Measurements from ENCODE around the gene RGS8. TPM values are rescaled to one million over a fixed set of nuclear protein-coding genes. Genes with fewer than 3 reads are reported as not detected.
A peak's percentile ranks its signal among the peaks of the same experiment; 100 is the strongest.

RGS8 gene
- polyA plus RNA-seq, 1 experiment: not detected

DNA sequence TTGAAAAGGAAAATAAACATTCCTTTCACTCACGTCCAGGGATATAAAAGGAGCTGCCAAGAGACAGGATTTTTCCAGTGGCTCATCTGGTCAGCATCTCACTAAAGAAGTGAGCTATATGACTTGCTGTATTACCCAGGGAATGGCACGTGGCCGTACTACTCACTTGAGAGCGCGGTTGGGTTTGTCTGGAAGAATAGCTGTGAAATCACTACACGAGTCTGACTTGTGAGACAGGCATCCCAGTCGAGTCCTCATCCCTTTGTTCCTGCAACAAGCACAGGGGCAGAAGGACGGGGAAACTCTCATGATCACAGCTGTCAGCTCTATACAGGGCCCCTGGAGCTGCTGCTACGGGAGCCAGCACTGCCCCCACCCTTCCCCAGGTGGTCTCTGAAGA is 17.7 kb downstream of the RGS8 start:
- H3K27me3 ChIP-seq (ENCODE audit: control insufficient read depth, insufficient read depth, low read length): peaks cover 2% of the 10 kb centered on the region; the same call in 1 of the 2 replicates
- ChIA-PET POLR2A (no interaction called here), CTCF (interaction anchor here (0.8 kb wide), 1 partner anchor 16 kb away, joined by 3 read pairs; no protein-coding TSS in a partner anchor)
- no peak for TF ChIP-seq CTCF (IDR thresholded peaks at IDR 0.05; ENCODE audit: insufficient read depth, low read depth, low read length)
- H3K36me3 ChIP-seq (ENCODE audit: control insufficient read depth, insufficient read depth, low read length): no peaks in the 10 kb centered on the region
- DNase-seq (ENCODE audit: low read depth): no peak
- no peak overlapping the region for H3K4me3 ChIP-seq (ENCODE audit: low read depth, low read length)

- Histone ChIP-seq H3K27me3 (ENCODE audit: control insufficient read depth, insufficient read depth, low read length) (no peaks in the 10 kb centered on the region), H3K4me3 (ENCODE audit: low read depth, low read length) (no peak overlapping the region), H3K36me3 (ENCODE audit: control insufficient read depth, insufficient read depth, low read length) (no peaks in the 10 kb centered on the region)
- ChIA-PET POLR2A (no interaction called here), CTCF (no interaction called here)
- no peak for TF ChIP-seq CTCF (IDR thresholded peaks at IDR 0.05; ENCODE audit: insufficient read depth, low read depth, low read length)
- DNase-seq (ENCODE audit: low read depth): no peak
Measured at GRCh38 chr1:182664296-182664695, 20.1 kb downstream of the RGS8 start.

- TF ChIP-seq CTCF (IDR thresholded peaks at IDR 0.05; ENCODE audit: insufficient read depth, low read depth, low read length): no peak
- ChIA-PET CTCF (interaction anchor here (0.7 to 1.2 kb wide), 4 partner anchors 17 to 26 kb away, joined by 3 to 5 read pairs (median 3); no protein-coding TSS in a partner anchor), POLR2A (interaction anchor here (0.6 kb wide), 1 partner anchor 363 kb away, joined by 7 read pairs; no protein-coding TSS in a partner anchor)
- no peak for DNase-seq (ENCODE audit: low read depth)
- Histone ChIP-seq H3K4me3 (ENCODE audit: low read depth, low read length) (no peak overlapping the region), H3K36me3 (ENCODE audit: control insufficient read depth, insufficient read depth, low read length) (no peaks in the 10 kb centered on the region), H3K27me3 (ENCODE audit: control insufficient read depth, insufficient read depth, low read length) (no peaks in the 10 kb centered on the region)
Measured at GRCh38 chr1:182662956-182663355, 21.4 kb downstream of the RGS8 start.

DNA sequence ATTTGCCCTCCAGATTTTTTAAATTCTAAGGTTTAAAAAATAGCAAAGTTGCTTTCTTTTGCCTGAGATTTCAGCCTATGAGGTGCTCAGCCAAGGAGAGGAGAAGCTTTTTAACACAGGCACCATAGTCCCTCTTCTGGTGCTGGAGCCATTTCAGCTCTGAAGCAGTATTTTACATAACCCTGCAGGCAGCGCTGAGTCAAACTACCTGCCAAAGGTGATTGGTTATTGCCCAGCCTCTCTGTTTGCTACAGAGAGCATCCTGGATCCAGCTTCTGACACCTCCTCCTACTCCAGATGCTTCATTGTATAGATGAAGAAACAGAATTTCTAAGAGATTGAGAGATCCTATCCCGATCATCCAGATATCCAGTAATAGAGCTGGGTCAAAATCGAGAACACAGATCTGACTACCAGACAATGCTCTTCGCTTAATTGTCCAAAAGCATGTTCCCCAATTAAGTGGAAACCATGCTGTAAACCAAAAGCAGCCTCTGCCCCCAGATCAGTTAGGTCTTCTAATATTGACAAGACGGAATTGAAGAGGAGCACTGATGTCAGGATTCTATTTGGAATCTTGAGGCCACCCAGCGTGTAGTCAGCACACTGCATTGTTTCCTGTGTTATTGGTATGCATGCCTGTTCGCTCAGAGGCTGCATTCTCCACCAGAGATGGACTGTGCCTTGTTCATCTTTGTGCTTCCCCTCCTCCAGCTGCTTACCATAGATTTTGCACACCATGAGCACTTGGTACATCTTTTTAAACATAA is 22.1 kb downstream of the RGS8 start:
- H3K36me3 ChIP-seq (ENCODE audit: control insufficient read depth, insufficient read depth, low read length): no peaks in the 10 kb centered on the region
- CTCF ChIA-PET: interaction anchor here (0.7 to 1.2 kb wide), 7 partner anchors 18 to 124 kb away, joined by 3 to 5 read pairs (median 3); no protein-coding TSS in a partner anchor
- no peak overlapping the region for H3K4me3 ChIP-seq (ENCODE audit: low read depth, low read length)
- no peaks in the 10 kb centered on the region for H3K27me3 ChIP-seq (ENCODE audit: control insufficient read depth, insufficient read depth, low read length)
- 0 out of 2 replicates have a peak, but pooled peaks have one; percentile 9 for TF ChIP-seq CTCF (IDR thresholded peaks at IDR 0.05; ENCODE audit: insufficient read depth, low read depth, low read length)
- POLR2A ChIA-PET: interaction anchor here (0.6 kb wide), 1 partner anchor 362 kb away, joined by 7 read pairs; no protein-coding TSS in a partner anchor
- no peak for DNase-seq (ENCODE audit: low read depth)

- Histone ChIP-seq H3K36me3 (ENCODE audit: control insufficient read depth, insufficient read depth, low read length) (no peaks in the 10 kb centered on the region), H3K4me3 (ENCODE audit: low read depth, low read length) (no peak overlapping the region), H3K27me3 (ENCODE audit: control insufficient read depth, insufficient read depth, low read length) (no peaks in the 10 kb centered on the region)
- TF ChIP-seq CTCF (IDR thresholded peaks at IDR 0.05; ENCODE audit: insufficient read depth, low read depth, low read length): no peak
- ChIA-PET CTCF (no interaction called here), POLR2A (interaction anchor here (0.7 kb wide), 1 partner anchor 188 kb away, joined by 3 read pairs; no protein-coding TSS in a partner anchor)
- no peak for DNase-seq (ENCODE audit: low read depth)
Measured at GRCh38 chr1:182658055-182658454, 26.3 kb downstream of the RGS8 start.

All from BJ (cell line).